CD14-positive monocyte (primary cell): Measurements from ENCODE around the gene RUSC2. TPM values are rescaled to one million over a fixed set of nuclear protein-coding genes. Genes with fewer than 3 reads are reported as not detected.
A peak's percentile ranks its signal among the peaks of the same experiment; 100 is the strongest.

Experiments
- DNase-seq, 3 donors: peaks; one replicate each; pipeline ENCODE4 v3.0.0-alpha.2; 2011 to 2022
- H2AFZ ChIP-seq: 2 replicates; pipeline ENCODE4 v1.6.0; 2012; ENCODE audit warnings: mild to moderate bottlenecking, low read depth, low read length, inconsistent platforms; ENCODE audit not compliant: insufficient read depth, poor library complexity, severe bottlenecking
- H3K27ac ChIP-seq, 2 donors: 1 replicate in 1 of 2; 2 replicates in 1 of 2; pipeline ENCODE4 v1.5.1; 2012 to 2013; ENCODE audit warnings: low read length in 2 of 2, control low read depth in 1 of 2, inconsistent platforms in 1 of 2, low read depth in 1 of 2, mild to moderate bottlenecking in 1 of 2
- H3K27me3 ChIP-seq, 2 donors: one replicate each; pipeline versions ENCODE4 v1.6.0 to v1.6.1; 2011 to 2013; ENCODE audit warnings: low read length in 2 of 2; ENCODE audit not compliant: control insufficient read depth in 2 of 2, insufficient read depth in 2 of 2
- H3K36me3 ChIP-seq, 2 donors: replicated peaks in 1 of 2; 1 replicate in 1 of 2; 2 replicates in 1 of 2; pipeline versions ENCODE4 v1.5.1 to v1.6.1; 2012 to 2013; ENCODE audit warnings: low read length in 2 of 2, control low read depth in 1 of 2, inconsistent platforms in 1 of 2, mild to moderate bottlenecking in 1 of 2; ENCODE audit not compliant: insufficient read depth in 2 of 2, control insufficient read depth in 1 of 2
- H3K4me1 ChIP-seq, 2 donors: 1 replicate in 1 of 2; 2 replicates in 1 of 2; pipeline versions ENCODE4 v1.5.1 to v1.6.1; 2012 to 2013; ENCODE audit warnings: low read length in 2 of 2, control low read depth in 1 of 2, inconsistent platforms in 1 of 2, mild to moderate bottlenecking in 1 of 2, moderate library complexity in 1 of 2; ENCODE audit not compliant: insufficient read depth in 2 of 2, control insufficient read depth in 1 of 2
- H3K4me2 ChIP-seq: replicated peaks from 2 replicates; pipeline ENCODE3; 2012; ENCODE audit warnings: low read length, moderate library complexity, mild to moderate bottlenecking; ENCODE audit not compliant: poor library complexity, severe bottlenecking; ENCODE audit errors: extremely low read depth
- H3K4me3 ChIP-seq, 3 experiments: fragments of 200-600 bp in 1 of 3; sonication (generic) in 1 of 3; replicated peaks in 1 of 3; 1 replicate in 2 of 3; 2 replicates in 1 of 3; pipeline ENCODE4 v1.5.1; 2011 to 2013; ENCODE audit warnings: low read length in 3 of 3, mild to moderate bottlenecking in 3 of 3, control low read depth in 2 of 3, low read depth in 2 of 3, inconsistent platforms in 1 of 3, moderate library complexity in 1 of 3
- H3K79me2 ChIP-seq: 2 replicates; pipeline ENCODE4 v1.6.0; 2012; ENCODE audit warnings: mild to moderate bottlenecking, control low read depth, inconsistent platforms, low read length, moderate library complexity; ENCODE audit not compliant: insufficient read depth
- H3K9ac ChIP-seq: 2 replicates; pipeline ENCODE4 v1.6.0; 2017; ENCODE audit warnings: low read length, mild to moderate bottlenecking; ENCODE audit not compliant: insufficient read depth, poor library complexity, severe bottlenecking
- H3K9me3 ChIP-seq, 2 donors: replicated peaks in 1 of 2; 1 replicate in 1 of 2; 2 replicates in 1 of 2; pipeline versions ENCODE4 v1.5.1 to v1.6.1; 2012 to 2013; ENCODE audit warnings: low read length in 2 of 2, control low read depth in 1 of 2; ENCODE audit not compliant: control insufficient read depth in 1 of 2, insufficient read depth in 1 of 2
- H4K20me1 ChIP-seq: 2 replicates; pipeline ENCODE4 v1.6.0; 2012; ENCODE audit warnings: mild to moderate bottlenecking, low read length, control low read depth, moderate library complexity; ENCODE audit not compliant: insufficient read depth
- H3K27ac Mint-ChIP-seq, 7 donors: one replicate each; pipeline ENCODE4 v1.8.0; 2020; ENCODE audit warnings: mild to moderate bottlenecking in 7 of 7, mixed read lengths in 7 of 7, moderate library complexity in 6 of 7, inconsistent platforms in 2 of 7
- H3K27me3 Mint-ChIP-seq, 3 donors: one replicate each; pipeline ENCODE4 v1.8.0; 2021 to 2022; ENCODE audit warnings: low read depth in 3 of 3, mild to moderate bottlenecking in 3 of 3, mixed read lengths in 3 of 3, moderate library complexity in 3 of 3, inconsistent platforms in 1 of 3
- H3K36me3 Mint-ChIP-seq, 2 donors: one replicate each; pipeline ENCODE4 v1.8.0; 2020; ENCODE audit warnings: mixed read lengths in 2 of 2, inconsistent platforms in 1 of 2, mild to moderate bottlenecking in 1 of 2
- H3K4me1 Mint-ChIP-seq: one replicate; pipeline ENCODE4 v1.8.0; 2020; ENCODE audit warnings: mild to moderate bottlenecking, mixed read lengths
- H3K4me3 Mint-ChIP-seq, 2 donors: one replicate each; pipeline ENCODE4 v1.8.0; 2020; ENCODE audit warnings: mild to moderate bottlenecking in 2 of 2, mixed read lengths in 2 of 2, moderate library complexity in 1 of 2
- H3K9me3 Mint-ChIP-seq, 7 donors: one replicate each; pipeline ENCODE4 v1.8.0; 2020 to 2022; ENCODE audit warnings: mixed read lengths in 7 of 7, mild to moderate bottlenecking in 6 of 7, moderate library complexity in 6 of 7, inconsistent platforms in 2 of 7
- CTCF ChIP-seq: fragments of 200-600 bp; IDR thresholded peaks from one replicate; pipeline ENCODE4 v1.8.0; 2022; ENCODE audit warnings: antibody characterized with exemption, mild to moderate bottlenecking
- WGBS: methylation state at CpG from one replicate; pipeline ENCODE4 v1.1.5; 2013; ENCODE audit warnings: missing lambda C conversion rate; ENCODE audit not compliant: insufficient coverage; 5-methylcytosine and 5-hydroxymethylcytosine counted together
- intact Hi-C, 2 donors: fragments of 100-400 bp; cut with micrococcal nuclease; formaldehyde crosslinking; loops; one replicate each; pipeline versions ENCODE4 v1.15.0 to v1.15.1; 2023
- polyA plus RNA-seq, 3 donors: library from polyadenylated mRNA; depleted of rRNA in 1 of 3; unstranded in 2 of 3; stranded (reverse) in 1 of 3; fragments of 300-500 nt in 2 of 3; fragments of >200 nt in 1 of 3; fragmentation: Illumina TruSeq in 2 of 3; gene quantifications; 1 replicate in 2 of 3; 2 replicates in 1 of 3; pipeline ENCODE4 v1.2.3, GENCODE V29; 2012 to 2021

Gene RUSC2
- polyA plus RNA-seq, 3 donors: 2.2 to 18.8 (median 3.7) TPM

DNA sequence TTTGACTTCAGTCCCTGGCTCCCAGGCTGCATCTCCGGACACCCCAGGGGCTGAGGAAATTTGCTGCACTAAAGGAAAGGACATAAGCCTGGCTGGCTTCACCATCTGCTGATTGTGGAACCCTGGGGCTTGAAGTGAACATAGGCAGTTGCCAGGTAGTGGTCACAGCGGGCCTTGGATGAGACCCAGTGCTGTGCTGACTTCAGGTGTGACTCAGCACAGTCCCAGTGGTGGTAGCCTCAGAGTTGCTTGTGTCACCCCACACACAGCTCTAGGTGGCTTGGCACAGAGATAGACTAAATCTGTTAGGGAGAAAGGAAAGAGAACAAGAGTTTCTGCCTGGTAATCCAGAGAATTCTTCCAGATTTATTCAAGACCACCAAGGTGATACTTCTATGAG is 36.1 kb upstream of the RUSC2 start:
- no peaks in the 10 kb centered on the region for H3K79me2 ChIP-seq
- no peaks in the 10 kb centered on the region for H3K4me1 ChIP-seq

GRCh38 chr9:35464141-35465025 is 25.5 kb upstream of the RUSC2 start:
- peaks cover 3 to 7% (median 3%) of the 10 kb centered on the region in 3 donors for H3K27me3 Mint-ChIP-seq
- no peak overlapping the region for H2AFZ ChIP-seq
- peaks cover 14% of the 10 kb centered on the region for H3K4me1 Mint-ChIP-seq
- H3K36me3 Mint-ChIP-seq: peaks cover 0 to 3% of the 10 kb centered on the region in 2 donors
- no peaks in the 10 kb centered on the region for H3K27me3 ChIP-seq
- no peak overlapping the region for H3K4me3 ChIP-seq
- DNase-seq: no peak
- H3K79me2 ChIP-seq: no peaks in the 10 kb centered on the region
- no peak overlapping the region for H3K4me2 ChIP-seq
- peak overlapping the region in 1 of 2 donors; percentile 7 for H3K27ac ChIP-seq
- no peaks in the 10 kb centered on the region for H3K36me3 ChIP-seq
- H3K4me1 ChIP-seq: peaks cover 3 to 15% of the 10 kb centered on the region in 2 donors
- intact Hi-C loops: no loop called here
- no peak overlapping the region for H3K4me3 Mint-ChIP-seq
- H4K20me1 ChIP-seq: no peaks in the 10 kb centered on the region
- peaks cover 11 to 29% (median 20%) of the 10 kb centered on the region in 7 donors for H3K9me3 Mint-ChIP-seq
- no peak for TF ChIP-seq CTCF
- H3K27ac Mint-ChIP-seq: peak overlapping the region in 1 of 7 donors; percentile 45
- no peak overlapping the region for H3K9ac ChIP-seq
- WGBS: 0% methylated on average over 1 of the region's 2 CpGs
- peaks cover 16 to 21% of the 10 kb centered on the region in 2 donors for H3K9me3 ChIP-seq

More for the DNA sequence above, 36.1 kb upstream of the RUSC2 start:
- H3K4me1 Mint-ChIP-seq: no peaks in the 10 kb centered on the region
- WGBS: 100% methylated on average over 1 of the region's 2 CpGs
- H3K9me3 Mint-ChIP-seq: peaks cover 8 to 17% (median 11%) of the 10 kb centered on the region in 7 donors
- no peak overlapping the region for H3K4me3 Mint-ChIP-seq
- H3K4me3 ChIP-seq: no peak overlapping the region
- DNase-seq: no peak
- no peak for TF ChIP-seq CTCF
- H3K36me3 Mint-ChIP-seq: no peaks in the 10 kb centered on the region
- no peak overlapping the region for H2AFZ ChIP-seq
- H3K4me2 ChIP-seq: no peak overlapping the region
- H3K27me3 ChIP-seq: peaks cover 0 to 3% of the 10 kb centered on the region in 2 donors
- H4K20me1 ChIP-seq: no peaks in the 10 kb centered on the region
- intact Hi-C loops: no loop called here
- H3K27me3 Mint-ChIP-seq: peaks cover 2 to 12% (median 3%) of the 10 kb centered on the region in 3 donors
- H3K36me3 ChIP-seq: no peaks in the 10 kb centered on the region
- no peak overlapping the region for H3K9ac ChIP-seq
- H3K27ac ChIP-seq: no peak overlapping the region
- H3K27ac Mint-ChIP-seq: no peak overlapping the region
- peaks cover 0 to 14% of the 10 kb centered on the region in 2 donors for H3K9me3 ChIP-seq
